ENCODE results near the gene DCC.
A peak's percentile ranks its signal among the peaks of the same experiment; 100 is the strongest.

DCC gene

GRCh38 chr18:52701219-52701935, 361.4 kb downstream of the DCC start:
- no peak for DNase-seq
- Mint-ChIP-seq H3K36me3 (ENCODE audit: low read depth) (no peaks in the 10 kb centered on the region), H3K27ac (no peak overlapping the region), H3K4me3 (no peak overlapping the region), H3K4me1 (no peaks in the 10 kb centered on the region), H3K27me3 (ENCODE audit: low read depth, poor library complexity) (peaks cover 3% of the 10 kb centered on the region), H3K9me3 (peaks cover 6% of the 10 kb centered on the region)
- no peak for TF ChIP-seq CTCF (IDR thresholded peaks at IDR 0.05)

- H3K4me3 Mint-ChIP-seq = no peak overlapping the region
- no peaks in the 10 kb centered on the region for H3K36me3 Mint-ChIP-seq (ENCODE audit: low read depth)
- H3K4me1 Mint-ChIP-seq = peaks cover 13% of the 10 kb centered on the region
- DNase-seq = no peak
- H3K27ac Mint-ChIP-seq = no peak overlapping the region
- H3K27me3 Mint-ChIP-seq (ENCODE audit: low read depth, poor library complexity) = peaks cover 11% of the 10 kb centered on the region
- TF ChIP-seq CTCF (IDR thresholded peaks at IDR 0.05) = no peak
- no peaks in the 10 kb centered on the region for H3K9me3 Mint-ChIP-seq
Measured at GRCh38 chr18:52715421-52715820, 375.4 kb downstream of the DCC start.

- DNase-seq = no peak
- TF ChIP-seq CTCF (IDR thresholded peaks at IDR 0.05) = no peak
- peaks cover 13% of the 10 kb centered on the region for H3K4me1 Mint-ChIP-seq
- H3K27ac Mint-ChIP-seq = no peak overlapping the region
- H3K4me3 Mint-ChIP-seq = no peak overlapping the region
- no peaks in the 10 kb centered on the region for H3K36me3 Mint-ChIP-seq (ENCODE audit: low read depth)
- peaks cover 11% of the 10 kb centered on the region for H3K27me3 Mint-ChIP-seq (ENCODE audit: low read depth, poor library complexity)
- H3K9me3 Mint-ChIP-seq = no peaks in the 10 kb centered on the region
Measured at GRCh38 chr18:52715991-52716390, 376.0 kb downstream of the DCC start.

GRCh38 chr18:52716973-52717372, 377.0 kb downstream of the DCC start:
- Mint-ChIP-seq H3K27me3 (ENCODE audit: low read depth, poor library complexity) (peaks cover 11% of the 10 kb centered on the region), H3K4me1 (peaks cover 13% of the 10 kb centered on the region), H3K27ac (no peak overlapping the region), H3K4me3 (no peak overlapping the region), H3K36me3 (ENCODE audit: low read depth) (no peaks in the 10 kb centered on the region), H3K9me3 (no peaks in the 10 kb centered on the region)
- peak; percentile 20 for TF ChIP-seq CTCF (IDR thresholded peaks at IDR 0.05)
- DNase-seq = peak; percentile 13

- H3K36me3 Mint-ChIP-seq (ENCODE audit: low read depth) = no peaks in the 10 kb centered on the region
- H3K27me3 Mint-ChIP-seq (ENCODE audit: low read depth, poor library complexity) = peaks cover 16% of the 10 kb centered on the region
- TF ChIP-seq CTCF (IDR thresholded peaks at IDR 0.05) = no peak
- H3K27ac Mint-ChIP-seq = peak overlapping the region; percentile 74
- H3K4me3 Mint-ChIP-seq = no peak overlapping the region
- peaks cover 25% of the 10 kb centered on the region for H3K4me1 Mint-ChIP-seq
- no peak for DNase-seq
- H3K9me3 Mint-ChIP-seq = no peaks in the 10 kb centered on the region
Measured at GRCh38 chr18:52722904-52723303, 382.9 kb downstream of the DCC start.

- Mint-ChIP-seq H3K36me3 (ENCODE audit: low read depth) (no peaks in the 10 kb centered on the region), H3K9me3 (no peaks in the 10 kb centered on the region), H3K4me1 (peaks cover 25% of the 10 kb centered on the region), H3K27me3 (ENCODE audit: low read depth, poor library complexity) (peaks cover 16% of the 10 kb centered on the region), H3K27ac (no peak overlapping the region), H3K4me3 (no peak overlapping the region)
- peak; percentile 44 for DNase-seq
- no peak for TF ChIP-seq CTCF (IDR thresholded peaks at IDR 0.05)
Measured at GRCh38 chr18:52723550-52723970, 383.6 kb downstream of the DCC start.

Data from nephron progenitor cell (in vitro differentiated cells).